SK-N-SH (cell line): ENCODE data around the gene DUSP28. TPM values are rescaled to one million over a fixed set of nuclear protein-coding genes. Genes with fewer than 3 reads are reported as not detected.

Experiments
- CTCF ChIA-PET: fragments of 300-600, 350-600 bp; formaldehyde crosslinking; extraction: SDS; loops from one replicate; lab custom pipeline; 2021; lab: Yijun Ruan, JAX
- POLR2A ChIA-PET: fragments of 350-600 bp; sonication (Branson Sonifier 250); formaldehyde crosslinking; extraction: SDS; loops from one replicate; lab custom pipeline; 2020; ENCODE audit warnings: antibody characterized with exemption, inconsistent platforms; lab: Yijun Ruan, JAX
- DNase-seq: peaks from one replicate; pipeline ENCODE4 v3.0.0; 2012
- H2AFZ ChIP-seq: fragments of 200-600 bp; sonication (generic); 2 replicates; pipeline ENCODE4 v1.8.1; 2016; ENCODE audit warnings: antibody characterized with exemption, mild to moderate bottlenecking, low read depth
- H3F3A ChIP-seq: fragments of 200-600 bp; sonication (generic); replicated peaks from 2 replicates; pipeline ENCODE3; 2016; ENCODE audit warnings: antibody characterized with exemption, mild to moderate bottlenecking; ENCODE audit not compliant: insufficient read depth
- H3K27ac ChIP-seq, 2 experiments: fragments of 200-500 bp in 1 of 2; fragments of 200-600 bp in 1 of 2; sonication (Bioruptor generic) in 1 of 2; sonication (generic), shearing (Covaris generic) in 1 of 2; 2 replicates each; pipeline versions ENCODE4 v1.5.1 to v1.6.1; 2014 to 2016; ENCODE audit warnings: low read depth in 2 of 2, inconsistent platforms in 1 of 2, low read length in 1 of 2, mild to moderate bottlenecking in 1 of 2, mixed read lengths in 1 of 2
- H3K27me3 ChIP-seq: fragments of 200-600 bp; sonication (generic), shearing (Covaris generic); 2 replicates; pipeline ENCODE4 v1.6.1; 2016; ENCODE audit warnings: mixed run types; ENCODE audit not compliant: insufficient read depth
- H3K36me3 ChIP-seq, 2 experiments: fragments of 200-500 bp in 1 of 2; fragments of 200-600 bp in 1 of 2; sonication (Bioruptor generic) in 1 of 2; sonication (generic) in 1 of 2; replicated peaks in 1 of 2; 2 replicates each; pipeline versions ENCODE3 to v1.5.1; 2014 to 2016; ENCODE audit warnings: low read length in 1 of 2, mild to moderate bottlenecking in 1 of 2; ENCODE audit not compliant: insufficient read depth in 2 of 2, control insufficient read depth in 1 of 2
- H3K4me1 ChIP-seq, 2 experiments: fragments of 200-500 bp in 1 of 2; fragments of 200-600 bp in 1 of 2; sonication (Bioruptor generic) in 1 of 2; sonication (generic), shearing (Covaris generic) in 1 of 2; 2 replicates each; pipeline versions ENCODE4 v1.5.1 to v1.6.1; 2014 to 2016; ENCODE audit warnings: low read depth in 1 of 2, low read length in 1 of 2, mixed run types in 1 of 2; ENCODE audit not compliant: insufficient read depth in 2 of 2, control insufficient read depth in 1 of 2
- H3K4me2 ChIP-seq: fragments of 200-600 bp; sonication (generic), shearing (Covaris generic); 2 replicates; pipeline ENCODE4 v1.6.1; 2017; ENCODE audit warnings: mixed run types
- H3K4me3 ChIP-seq, 2 experiments: fragments of 200-500 bp in 1 of 2; fragments of 200-600 bp in 1 of 2; sonication (Bioruptor generic) in 1 of 2; sonication (generic), shearing (Covaris generic) in 1 of 2; 2 replicates each; pipeline versions ENCODE4 v1.5.1 to v1.8.1; 2014 to 2016; ENCODE audit warnings: low read depth in 2 of 2, inconsistent platforms in 1 of 2, low read length in 1 of 2, mild to moderate bottlenecking in 1 of 2, mixed read lengths in 1 of 2, moderate library complexity in 1 of 2
- H3K79me2 ChIP-seq: fragments of 200-600 bp; sonication (generic); 2 replicates; pipeline ENCODE4 v1.8.1; 2017; ENCODE audit warnings: mild to moderate bottlenecking; ENCODE audit not compliant: insufficient read depth
- H3K9ac ChIP-seq: fragments of 200-600 bp; sonication (generic); 2 replicates; pipeline ENCODE4 v1.6.1; 2017; ENCODE audit warnings: mixed run types
- H3K9me2 ChIP-seq: fragments of 200-600 bp; sonication (generic); 2 replicates; pipeline ENCODE4 v1.6.1; 2017; ENCODE audit warnings: mixed run types
- H3K9me3 ChIP-seq: fragments of 200-600 bp; sonication (generic); 2 replicates; pipeline ENCODE4 v1.6.1; 2017; ENCODE audit warnings: mixed run types, mild to moderate bottlenecking, moderate library complexity
- H4K20me1 ChIP-seq: fragments of 200-600 bp; sonication (generic); 2 replicates; pipeline ENCODE4 v1.6.1; 2017; ENCODE audit warnings: mild to moderate bottlenecking, mixed run types; ENCODE audit not compliant: insufficient read depth
- CHD2 ChIP-seq: fragments of 150-350 bp; IDR thresholded peaks from 2 replicates; pipeline ENCODE4 v1.6.1; 2018; ENCODE audit warnings: low read length; ENCODE audit not compliant: partially characterized antibody
- CTCF ChIP-seq: fragments of 200-600 bp; sonication (generic); IDR thresholded peaks from 2 replicates; pipeline ENCODE4 v1.6.1; 2017; ENCODE audit warnings: antibody characterized with exemption, mild to moderate bottlenecking, moderate library complexity
- EP300 ChIP-seq, 2 experiments: IDR thresholded peaks; 2 replicates each; pipeline versions ENCODE4 v1.4.0 to v1.6.1; 2012; ENCODE audit warnings: borderline replicate concordance in 1 of 2, low read depth in 1 of 2, low read length in 1 of 2
- EZH2phosphoT487 ChIP-seq: fragments of 200-600 bp; sonication (generic); IDR thresholded peaks from 2 replicates; pipeline ENCODE4 v1.6.1; 2017; ENCODE audit warnings: low read depth, mixed run types, mild to moderate bottlenecking, antibody characterized with exemption, moderate library complexity, borderline replicate concordance
- FOSL2 ChIP-seq: IDR thresholded peaks from 2 replicates; pipeline ENCODE4 v1.4.0; 2012; ENCODE audit warnings: low read depth, mild to moderate bottlenecking, moderate library complexity, borderline replicate concordance
- FOXM1 ChIP-seq: IDR thresholded peaks from 2 replicates; pipeline ENCODE4 v1.4.0; 2012; ENCODE audit warnings: low read depth, mild to moderate bottlenecking
- MEF2A ChIP-seq: IDR thresholded peaks from 2 replicates; pipeline ENCODE4 v1.4.0; 2012; ENCODE audit warnings: low read depth, borderline replicate concordance
- PBX3 ChIP-seq: IDR thresholded peaks from 2 replicates; pipeline ENCODE4; 2012
- RFX5 ChIP-seq: IDR thresholded peaks from 2 replicates; pipeline ENCODE4 v1.6.1; 2012; ENCODE audit warnings: mild to moderate bottlenecking, improper control_type of control experiment, low read length
- RXRA ChIP-seq: IDR thresholded peaks from 2 replicates; pipeline ENCODE4 v1.4.0; 2012; ENCODE audit warnings: low read depth, mild to moderate bottlenecking, borderline replicate concordance
- SIN3A ChIP-seq: IDR thresholded peaks from 2 replicates; pipeline ENCODE4 v1.6.1; 2012; ENCODE audit warnings: low read depth, mild to moderate bottlenecking, low read length, moderate library complexity, borderline replicate concordance
- SMC3 ChIP-seq: IDR thresholded peaks from 2 replicates; pipeline ENCODE4 v1.6.1; 2012; ENCODE audit warnings: low read depth, low read length, improper control_type of control experiment
- USF2 ChIP-seq: fragments of 150-350 bp; IDR thresholded peaks from 2 replicates; pipeline ENCODE4 v1.6.1; 2017; ENCODE audit warnings: antibody characterized with exemption, low read length, low read depth, borderline replicate concordance
- WGBS: methylation state at CpG from one replicate; pipeline ENCODE4 v1.1.6; 2017; ENCODE audit warnings: low lambda C conversion rate; 5-methylcytosine and 5-hydroxymethylcytosine counted together
- polyA plus RNA-seq, 3 experiments: library from polyadenylated mRNA; depleted of rRNA; stranded (reverse); fragments of >200 nt; gene quantifications; 2 replicates each; pipeline ENCODE4 v1.2.3, GENCODE V29; 2012
- TF ChIP-seq, protein P1 (sequence below): IDR thresholded peaks from 2 replicates; pipeline ENCODE4 v1.4.0; 2012; ENCODE audit warnings: low read depth, borderline replicate concordance

The DUSP28 gene
- polyA plus RNA-seq, 1 of the 3 experiments (the other 2 are of a cell fraction): 4.1 TPM

DNA sequence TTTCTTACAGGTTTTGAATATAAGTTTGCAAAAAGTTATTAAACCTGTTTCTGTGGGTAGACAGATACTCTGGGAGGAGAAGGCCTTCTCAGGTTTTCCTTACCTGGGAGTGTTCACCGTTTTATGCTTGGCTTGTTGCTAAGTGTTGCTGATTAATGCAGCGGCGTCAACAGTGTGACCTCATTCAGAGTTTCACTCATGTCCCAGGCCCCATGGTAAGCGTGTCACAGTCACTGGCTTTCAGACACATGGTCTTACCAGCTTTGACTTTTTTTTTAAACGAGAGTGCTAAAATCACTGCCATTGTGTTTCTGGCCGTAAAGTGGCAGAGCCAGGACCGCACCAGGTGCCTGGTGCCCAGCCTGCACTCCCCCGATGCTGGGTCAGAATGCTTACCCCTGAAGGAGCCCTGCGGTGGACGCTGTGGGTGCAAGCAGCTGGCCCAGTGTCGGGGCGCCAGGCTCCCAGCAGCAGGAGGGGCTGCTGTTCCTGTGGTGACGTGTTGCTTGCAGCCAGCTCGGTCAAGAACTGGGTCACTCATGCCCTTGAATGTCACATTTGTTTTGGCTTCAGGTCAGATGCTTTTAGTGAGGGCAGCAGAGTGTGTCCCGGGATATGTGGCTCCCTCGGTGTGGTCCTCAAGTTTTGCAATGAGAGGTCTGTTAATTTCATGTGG lies 29.8 kb downstream of the DUSP28 start:
- POLR2A ChIA-PET: no interaction called here
- no peak overlapping the region for H3K27ac ChIP-seq
- H4K20me1 ChIP-seq: peaks cover 24% of the 10 kb centered on the region
- no peaks in the 10 kb centered on the region for H3F3A ChIP-seq
- 87% methylated on average over 9 of the region's 16 CpGs for WGBS
- peaks cover 73% of the 10 kb centered on the region for H3K79me2 ChIP-seq
- no peak overlapping the region for H2AFZ ChIP-seq
- DNase-seq: no peak
- H3K4me1 ChIP-seq: peaks cover 12 to 24% of the 10 kb centered on the region in 2 experiments; a peak in 3 of 4 replicates
- no peaks in the 10 kb centered on the region for H3K27me3 ChIP-seq
- no peaks in the 10 kb centered on the region for H3K9me2 ChIP-seq
- no peak overlapping the region for H3K4me2 ChIP-seq
- H3K4me3 ChIP-seq: no peak overlapping the region
- peaks cover 0 to 32% of the 10 kb centered on the region in 2 experiments for H3K36me3 ChIP-seq
- CTCF ChIA-PET: interaction anchor here (1.4 to 5.7 kb wide), 2 partner anchors 14 to 24 kb away, joined by 5 to 31 read pairs; no protein-coding TSS in a partner anchor
- H3K9ac ChIP-seq: no peak overlapping the region
- TF ChIP-seq SMC3 (no peak), RFX5 (no peak), EZH2phosphoT487 (no peak), SIN3A (no peak), USF2 (no peak), EP300 (IDR thresholded peaks at IDR 0.05; ENCODE audit: borderline replicate concordance in 1 of 2, low read depth in 1 of 2, low read length in 1 of 2) (no peak), CHD2 (no peak), FOXM1 (no peak), PBX3 (no peak), MEF2A (no peak), FOSL2 (no peak), CTCF (no peak), RXRA (no peak)
- TF ChIP-seq, protein P1, sequence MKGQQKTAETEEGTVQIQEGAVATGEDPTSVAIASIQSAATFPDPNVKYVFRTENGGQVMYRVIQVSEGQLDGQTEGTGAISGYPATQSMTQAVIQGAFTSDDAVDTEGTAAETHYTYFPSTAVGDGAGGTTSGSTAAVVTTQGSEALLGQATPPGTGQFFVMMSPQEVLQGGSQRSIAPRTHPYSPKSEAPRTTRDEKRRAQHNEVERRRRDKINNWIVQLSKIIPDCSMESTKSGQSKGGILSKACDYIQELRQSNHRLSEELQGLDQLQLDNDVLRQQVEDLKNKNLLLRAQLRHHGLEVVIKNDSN: no peak
- H3K9me3 ChIP-seq: no peaks in the 10 kb centered on the region
